Stimulated activated memory B cell treated with anti-CD40 and anti-IgM and Interleukin-4, amounts not matched to agents 10 μg/mL and 1 μg/mL and 100 μg/mL, for 72 hours (primary cell): Measurements from ENCODE around the gene PNMA1.

ENCODE experiments used
- ATAC-seq: fragments of 150-1000 bp; cut with Tn5 transposase; 2 replicates; pipeline ENCODE4 v1.10.0; 2021
- H3K27ac Mint-ChIP-seq: one replicate; pipeline ENCODE4 v1.8.0; 2022; ENCODE audit warnings: mild to moderate bottlenecking, mixed read lengths
- H3K27me3 Mint-ChIP-seq: one replicate; pipeline ENCODE4 v1.8.0; 2022; ENCODE audit warnings: mixed read lengths
- H3K36me3 Mint-ChIP-seq: one replicate; pipeline ENCODE4 v1.8.0; 2022; ENCODE audit warnings: mixed read lengths
- H3K4me1 Mint-ChIP-seq: one replicate; pipeline ENCODE4 v1.8.0; 2022; ENCODE audit warnings: mixed read lengths
- H3K4me3 Mint-ChIP-seq: one replicate; pipeline ENCODE4 v1.8.0; 2022; ENCODE audit warnings: mild to moderate bottlenecking, moderate library complexity, mixed read lengths
- H3K9me3 Mint-ChIP-seq: one replicate; pipeline ENCODE4 v1.8.0; 2022; ENCODE audit warnings: mixed read lengths

PNMA1 gene

DNA sequence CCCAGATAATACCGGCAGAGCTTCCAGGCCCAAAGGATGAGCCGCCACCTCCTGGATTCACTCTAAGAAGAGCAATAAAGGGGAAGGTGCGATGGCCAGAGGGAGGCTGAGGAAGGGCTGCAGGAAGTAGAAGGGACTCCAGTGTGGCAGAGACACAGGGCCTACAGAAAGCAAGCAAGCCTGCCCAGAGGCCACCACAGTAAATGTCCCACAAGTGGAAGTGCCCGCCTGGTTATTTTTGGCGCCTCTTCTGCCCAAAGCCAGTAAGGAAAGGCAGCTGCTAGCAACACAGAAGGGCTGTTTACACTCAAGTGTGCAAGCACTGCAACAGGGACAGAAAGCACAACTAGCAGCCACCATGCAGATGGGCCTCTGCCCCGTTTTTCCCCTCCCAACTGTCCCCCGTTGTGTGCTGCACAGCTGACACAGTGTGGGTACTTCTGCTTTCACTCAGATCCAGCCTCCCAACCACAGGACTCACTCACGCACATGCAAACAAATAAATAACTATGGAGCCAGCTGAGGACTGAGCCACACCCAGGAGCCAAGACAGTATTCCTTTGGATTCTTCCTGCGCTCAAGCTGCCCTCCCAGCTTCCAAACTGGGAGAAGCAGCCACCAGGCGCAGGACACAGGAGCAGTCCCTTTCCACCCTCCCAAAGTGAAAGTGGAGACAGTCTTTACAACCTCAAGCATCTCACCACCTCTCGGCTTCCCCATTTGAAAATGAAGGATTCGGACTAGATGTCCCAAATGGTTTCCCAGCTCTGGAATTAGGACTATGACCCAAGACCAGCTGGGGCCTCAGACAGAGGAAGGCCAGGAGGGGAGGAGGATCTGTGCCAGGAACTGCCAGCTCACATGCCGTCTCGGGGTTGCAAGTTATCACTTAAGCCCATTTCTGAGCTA lies 40.0 kb upstream of the PNMA1 start:
- Mint-ChIP-seq H3K4me1 (peaks cover 89% of the 10 kb centered on the region), H3K36me3 (peaks cover 11% of the 10 kb centered on the region), H3K27me3 (no peaks in the 10 kb centered on the region), H3K9me3 (no peaks in the 10 kb centered on the region), H3K4me3 (peak overlapping the region; percentile 83), H3K27ac (peak overlapping the region; percentile 86)
- peak; percentile 84 for ATAC-seq

- Mint-ChIP-seq H3K27ac (peak overlapping the region; percentile 86), H3K4me3 (peak overlapping the region; percentile 83), H3K4me1 (peaks cover 97% of the 10 kb centered on the region), H3K36me3 (peaks cover 10% of the 10 kb centered on the region), H3K27me3 (no peaks in the 10 kb centered on the region), H3K9me3 (no peaks in the 10 kb centered on the region)
- ATAC-seq = no peak
These were observed 39.1 kb upstream of the PNMA1 start for GRCh38 chr14:73753124-73753886.

DNA sequence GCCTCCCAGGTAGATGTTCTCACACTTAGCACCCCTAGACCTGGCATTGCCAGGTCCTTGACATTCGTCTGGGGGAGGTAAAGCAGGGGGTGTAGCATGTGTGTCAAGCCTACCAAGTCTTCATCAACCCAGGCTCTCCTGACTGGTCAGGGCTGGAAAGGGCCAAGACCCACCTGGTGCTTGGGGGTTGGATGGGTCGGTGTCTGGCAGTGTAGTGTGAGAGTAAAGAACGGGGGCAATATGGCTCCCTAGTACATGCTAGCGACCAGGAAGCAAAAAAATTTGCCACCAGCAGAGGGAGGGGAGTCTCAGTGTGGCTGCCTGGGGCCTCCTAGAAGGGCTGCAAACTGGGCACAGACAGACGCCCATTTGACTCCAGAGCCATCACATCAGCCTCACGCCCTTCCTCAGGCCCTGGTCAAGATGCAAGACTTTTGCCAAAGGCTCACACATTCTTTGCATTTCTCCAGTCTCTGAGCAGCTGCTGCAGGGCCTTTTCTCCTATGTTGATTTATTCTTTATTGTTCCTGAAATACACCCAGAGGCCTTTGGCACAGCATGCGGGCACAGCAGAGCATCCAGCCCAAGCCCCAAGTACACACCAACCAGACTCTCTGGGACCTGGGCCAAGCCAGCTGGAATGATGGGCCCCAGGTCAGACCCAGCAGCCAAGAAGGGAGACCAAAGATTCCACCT lies 38.3 kb upstream of the PNMA1 start:
- Mint-ChIP-seq H3K9me3 (no peaks in the 10 kb centered on the region), H3K36me3 (peaks cover 5% of the 10 kb centered on the region)
- no peak for ATAC-seq

DNA sequence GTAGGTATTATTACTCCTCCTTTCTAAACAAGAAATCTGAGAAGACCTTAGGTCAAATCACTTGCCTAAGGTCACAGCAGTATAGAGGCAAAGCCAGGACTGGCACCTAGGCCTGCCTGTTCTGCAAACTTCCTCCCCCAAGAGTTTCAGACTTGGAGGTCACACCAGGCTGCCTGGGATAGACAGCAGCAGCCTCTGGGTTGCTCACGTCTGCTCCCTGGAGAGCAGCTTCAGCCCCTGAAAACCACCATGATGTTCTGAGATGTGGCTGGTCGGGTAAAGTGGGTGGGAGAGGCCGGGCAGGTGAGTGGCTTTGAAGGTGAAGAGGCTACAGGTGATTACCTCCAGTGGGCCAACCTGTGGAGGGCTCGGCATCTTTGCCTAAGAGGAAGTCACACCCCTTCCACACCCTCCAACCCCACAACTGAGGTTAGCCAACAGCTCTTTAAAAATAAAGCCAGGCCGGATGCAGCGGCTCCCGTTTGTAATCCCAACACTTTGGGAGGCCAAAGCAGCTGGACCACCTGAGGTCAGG lies 37.0 kb upstream of the PNMA1 start:
- H3K4me1 Mint-ChIP-seq = peaks cover 97% of the 10 kb centered on the region
- H3K9me3 Mint-ChIP-seq = no peaks in the 10 kb centered on the region
- peak; percentile 18 for ATAC-seq
- H3K4me3 Mint-ChIP-seq = peak overlapping the region; percentile 21
- no peaks in the 10 kb centered on the region for H3K36me3 Mint-ChIP-seq
- H3K27ac Mint-ChIP-seq = peak overlapping the region; percentile 86
- H3K27me3 Mint-ChIP-seq = no peaks in the 10 kb centered on the region

More for the DNA sequence above, 38.3 kb upstream of the PNMA1 start:
- H3K27ac Mint-ChIP-seq = peak overlapping the region; percentile 86
- peaks cover 97% of the 10 kb centered on the region for H3K4me1 Mint-ChIP-seq
- H3K27me3 Mint-ChIP-seq = no peaks in the 10 kb centered on the region
- H3K4me3 Mint-ChIP-seq = peak overlapping the region; percentile 83

GRCh38 chr14:73750531-73750901 lies 36.3 kb upstream of the PNMA1 start:
- H3K36me3 Mint-ChIP-seq = no peaks in the 10 kb centered on the region
- no peak overlapping the region for H3K4me3 Mint-ChIP-seq
- no peak for ATAC-seq
- peaks cover 97% of the 10 kb centered on the region for H3K4me1 Mint-ChIP-seq
- no peaks in the 10 kb centered on the region for H3K9me3 Mint-ChIP-seq
- peak overlapping the region; percentile 14 for H3K27ac Mint-ChIP-seq
- H3K27me3 Mint-ChIP-seq = no peaks in the 10 kb centered on the region

GRCh38 chr14:73749706-73750530 lies 35.7 kb upstream of the PNMA1 start:
- Mint-ChIP-seq H3K4me1 (peaks cover 97% of the 10 kb centered on the region), H3K27me3 (no peaks in the 10 kb centered on the region), H3K27ac (peak overlapping the region; percentile 14), H3K9me3 (no peaks in the 10 kb centered on the region), H3K4me3 (no peak overlapping the region), H3K36me3 (no peaks in the 10 kb centered on the region)
- ATAC-seq = no peak

- Mint-ChIP-seq H3K4me3 (no peak overlapping the region), H3K27me3 (no peaks in the 10 kb centered on the region), H3K36me3 (no peaks in the 10 kb centered on the region), H3K4me1 (peaks cover 97% of the 10 kb centered on the region), H3K27ac (peak overlapping the region; percentile 87), H3K9me3 (no peaks in the 10 kb centered on the region)
- no peak for ATAC-seq
These were observed 34.7 kb upstream of the PNMA1 start for GRCh38 chr14:73748858-73749357.

- Mint-ChIP-seq H3K27ac (peak overlapping the region; percentile 87), H3K4me3 (peak overlapping the region; percentile 15), H3K4me1 (peaks cover 97% of the 10 kb centered on the region), H3K36me3 (no peaks in the 10 kb centered on the region), H3K9me3 (no peaks in the 10 kb centered on the region), H3K27me3 (no peaks in the 10 kb centered on the region)
- ATAC-seq = no peak
These were observed 33.4 kb upstream of the PNMA1 start for GRCh38 chr14:73747379-73748211.

GRCh38 chr14:73746520-73747378 lies 32.6 kb upstream of the PNMA1 start:
- no peak for ATAC-seq
- Mint-ChIP-seq H3K4me3 (peak overlapping the region; percentile 15), H3K4me1 (peaks cover 97% of the 10 kb centered on the region), H3K27ac (peak overlapping the region; percentile 87), H3K36me3 (no peaks in the 10 kb centered on the region), H3K9me3 (no peaks in the 10 kb centered on the region), H3K27me3 (no peaks in the 10 kb centered on the region)

DNA sequence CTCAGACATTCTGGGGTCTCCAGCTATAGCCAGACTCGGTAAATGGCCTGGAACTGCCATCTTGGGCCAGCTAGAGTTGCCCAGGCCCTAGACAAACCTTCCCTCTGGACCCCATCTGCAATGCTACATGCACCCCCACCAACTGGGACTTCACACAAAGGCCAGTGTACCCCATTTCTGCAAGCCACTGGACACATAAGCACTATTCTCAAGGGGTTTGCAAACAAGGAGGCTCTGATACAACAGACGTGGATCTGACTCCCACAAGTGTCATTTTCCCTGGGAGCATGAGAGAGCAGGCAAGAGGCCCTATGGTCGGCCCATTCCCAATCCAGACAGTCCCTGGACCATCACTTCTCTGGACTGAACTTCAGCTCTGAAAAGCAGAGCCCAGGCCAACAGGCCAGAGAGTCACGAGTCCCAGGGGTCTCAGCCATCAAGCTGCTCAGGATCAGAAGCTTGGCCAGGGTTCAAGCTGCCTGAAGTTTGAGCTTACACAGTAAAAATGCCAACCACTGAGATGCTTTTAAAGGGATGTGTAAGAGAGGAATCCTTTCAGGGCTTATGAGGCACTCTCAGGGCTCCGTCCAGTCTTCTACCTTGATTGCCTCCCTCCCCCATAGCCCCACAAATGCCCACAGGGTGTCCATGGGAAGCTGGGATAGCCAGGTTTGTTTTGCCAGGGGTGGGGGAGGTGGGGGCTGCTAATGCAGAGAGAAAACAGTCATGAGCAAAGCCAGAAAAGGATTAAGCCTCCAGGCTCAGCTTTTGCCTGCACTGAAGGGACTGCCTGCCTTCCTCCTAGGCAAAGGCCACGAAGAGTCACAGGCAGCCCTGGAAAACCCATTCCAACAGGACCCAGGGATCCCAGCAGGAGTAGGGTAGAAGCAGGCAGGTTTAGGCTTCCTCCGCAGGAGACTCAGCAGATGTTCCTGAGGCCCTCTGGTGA lies 31.7 kb upstream of the PNMA1 start:
- Mint-ChIP-seq H3K36me3 (no peaks in the 10 kb centered on the region), H3K27ac (peak overlapping the region; percentile 87), H3K9me3 (no peaks in the 10 kb centered on the region), H3K4me3 (peak overlapping the region; percentile 53), H3K4me1 (peaks cover 97% of the 10 kb centered on the region), H3K27me3 (no peaks in the 10 kb centered on the region)
- no peak for ATAC-seq

DNA sequence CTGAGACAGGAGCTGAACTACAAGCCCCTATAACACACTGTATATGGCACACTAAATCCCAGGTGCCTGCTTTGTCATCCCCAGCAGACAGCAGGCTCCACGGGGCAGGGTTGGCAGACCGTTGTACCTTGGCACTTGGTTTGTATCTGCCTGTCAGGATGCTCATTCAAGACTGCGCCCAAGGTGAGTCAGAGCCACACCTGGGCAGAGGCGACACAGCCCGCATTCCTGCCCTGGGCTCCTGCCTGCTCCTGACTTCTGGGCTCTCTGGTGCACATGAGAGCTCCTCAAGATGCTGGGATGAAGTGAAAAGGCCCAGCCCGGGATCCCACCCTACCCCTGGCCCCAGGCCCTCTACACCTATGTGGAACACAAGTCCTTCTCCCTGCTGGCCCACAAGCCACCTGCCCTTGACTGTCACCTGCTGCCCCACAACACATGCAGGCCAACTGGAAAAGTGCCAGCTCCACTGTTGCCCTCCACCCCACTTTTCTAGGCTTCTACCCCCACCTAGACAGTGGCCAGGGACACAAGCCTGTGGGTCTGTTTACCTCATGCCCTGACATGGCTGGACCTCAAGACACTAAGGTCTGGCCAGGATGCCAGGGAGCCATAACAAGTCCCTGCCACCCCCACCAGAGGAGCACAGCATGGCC lies 30.8 kb upstream of the PNMA1 start:
- no peaks in the 10 kb centered on the region for H3K27me3 Mint-ChIP-seq
- H3K4me3 Mint-ChIP-seq = peak overlapping the region; percentile 53
- ATAC-seq = no peak
- H3K9me3 Mint-ChIP-seq = no peaks in the 10 kb centered on the region
- H3K27ac Mint-ChIP-seq = peak overlapping the region; percentile 87
- peaks cover 97% of the 10 kb centered on the region for H3K4me1 Mint-ChIP-seq
- H3K36me3 Mint-ChIP-seq = peaks cover 2% of the 10 kb centered on the region
